HEK293 (cell line): ENCODE results near the gene POT1.
A peak's percentile ranks its signal among the peaks of the same experiment; 100 is the strongest.

Experiments
- CTCF ChIA-PET: fragments of 350-600 bp; formaldehyde crosslinking; extraction: SDS; loops from one replicate; lab custom pipeline; 2021; ENCODE audit warnings: antibody characterized with exemption; lab: Yijun Ruan, JAX
- POLR2A ChIA-PET: fragments of 300-600 bp; formaldehyde crosslinking; extraction: SDS; loops from one replicate; lab custom pipeline; 2020; ENCODE audit warnings: antibody characterized with exemption, inconsistent platforms; lab: Yijun Ruan, JAX
- H3K27ac ChIP-seq: fragments of 200-500 bp; sonication (Bioruptor generic); 2 replicates; pipeline ENCODE4 v1.5.1; 2014; ENCODE audit warnings: low read depth, low read length, control low read depth, inconsistent platforms; ENCODE audit errors: extremely low read depth
- H3K36me3 ChIP-seq, 2 experiments: fragments of 200-500 bp in 1 of 2; sonication (Bioruptor generic) in 1 of 2; 1 replicate in 1 of 2; 2 replicates in 1 of 2; pipeline ENCODE4 v1.5.1; 2014 to 2017; ENCODE audit warnings: inconsistent platforms in 2 of 2, low read length in 2 of 2; ENCODE audit not compliant: control insufficient read depth in 2 of 2, insufficient read depth in 1 of 2
- H3K4me1 ChIP-seq: fragments of 200-500 bp; sonication (Bioruptor generic); 2 replicates; pipeline ENCODE4 v1.5.1; 2014; ENCODE audit warnings: mild to moderate bottlenecking, low read length, inconsistent platforms; ENCODE audit not compliant: control insufficient read depth, insufficient read depth
- H3K4me3 ChIP-seq: 2 replicates; pipeline ENCODE4 v1.5.1; 2011; ENCODE audit warnings: low read depth, mild to moderate bottlenecking, control low read depth, low read length, moderate library complexity
- H3K9me3 ChIP-seq: fragments of 200-500 bp; sonication (Bioruptor generic); 2 replicates; pipeline ENCODE4 v1.5.1; 2014; ENCODE audit warnings: low read depth, low read length, inconsistent platforms; ENCODE audit not compliant: control insufficient read depth, insufficient read depth
- BCL11A ChIP-seq: fragments of 450-650 bp; formaldehyde crosslinking; IDR thresholded peaks from 2 replicates; pipeline ENCODE4 v1.5.1; 2016; ENCODE audit warnings: low read depth, missing biosample characterization, missing genetic modification characterization
- EGR2 ChIP-seq: fragments of 450-650 bp; formaldehyde crosslinking; IDR thresholded peaks from 2 replicates; pipeline ENCODE4 v1.5.1; 2016; ENCODE audit warnings: low read depth, missing biosample characterization, missing genetic modification characterization
- GLIS1 ChIP-seq: fragments of 450-650 bp; formaldehyde crosslinking; IDR thresholded peaks from 2 replicates; pipeline ENCODE4 v1.5.1; 2016; ENCODE audit warnings: missing biosample characterization, missing genetic modification characterization
- HOXC10 ChIP-seq: sonication (generic); formaldehyde crosslinking; IDR thresholded peaks from 2 replicates; pipeline ENCODE4 v1.8.1; 2023; ENCODE audit warnings: mild to moderate bottlenecking, missing genetic modification reagents
- MYNN ChIP-seq: fragments of 450-650 bp; formaldehyde crosslinking; IDR thresholded peaks from 2 replicates; pipeline ENCODE4 v1.5.1; 2016; ENCODE audit warnings: missing biosample characterization, missing genetic modification characterization, borderline replicate concordance
- PRDM4 ChIP-seq: fragments of 450-650 bp; formaldehyde crosslinking; IDR thresholded peaks from 2 replicates; pipeline ENCODE4 v1.5.1; 2017; ENCODE audit warnings: missing biosample characterization, missing genetic modification characterization
- SCRT1 ChIP-seq: fragments of 450-650 bp; formaldehyde crosslinking; IDR thresholded peaks from 2 replicates; pipeline ENCODE4 v1.5.1; 2016; ENCODE audit warnings: missing biosample characterization, missing genetic modification characterization, borderline replicate concordance
- SETDB1 ChIP-seq: IDR thresholded peaks from one replicate; pipeline ENCODE4 v1.6.1; 2017; ENCODE audit warnings: mild to moderate bottlenecking, low read length, moderate library complexity, mixed read lengths; ENCODE audit not compliant: insufficient read length
- ZBTB6 ChIP-seq: fragments of 450-650 bp; formaldehyde crosslinking; IDR thresholded peaks from 2 replicates; pipeline ENCODE4 v1.5.1; 2017; ENCODE audit warnings: missing biosample characterization, missing genetic modification characterization
- ZBTB8A ChIP-seq: fragments of 450-650 bp; formaldehyde crosslinking; IDR thresholded peaks from 2 replicates; pipeline ENCODE4 v1.5.1; 2016; ENCODE audit warnings: missing biosample characterization, missing genetic modification characterization
- ZFP41 ChIP-seq: fragments of 450-650 bp; formaldehyde crosslinking; IDR thresholded peaks from 2 replicates; pipeline ENCODE4 v1.5.1; 2016; ENCODE audit warnings: missing biosample characterization, missing genetic modification characterization, borderline replicate concordance
- ZNF140 ChIP-seq: fragments of 450-650 bp; formaldehyde crosslinking; IDR thresholded peaks from 2 replicates; pipeline ENCODE4 v1.5.1; 2016; ENCODE audit warnings: missing biosample characterization, missing genetic modification characterization
- ZNF292 ChIP-seq: fragments of 450-650 bp; formaldehyde crosslinking; IDR thresholded peaks from 2 replicates; pipeline ENCODE4 v1.5.1; 2016; ENCODE audit warnings: low read depth, missing biosample characterization, missing genetic modification characterization, borderline replicate concordance
- ZNF416 ChIP-seq: fragments of 450-650 bp; formaldehyde crosslinking; IDR thresholded peaks from 2 replicates; pipeline ENCODE4 v1.5.1; 2016; ENCODE audit warnings: missing biosample characterization, missing genetic modification characterization
- ZNF423 ChIP-seq: fragments of 450-650 bp; formaldehyde crosslinking; IDR thresholded peaks from 2 replicates; pipeline ENCODE4 v1.5.1; 2016; ENCODE audit warnings: missing biosample characterization, missing genetic modification characterization
- ZNF560 ChIP-seq: fragments of 450-650 bp; formaldehyde crosslinking; IDR thresholded peaks from 2 replicates; pipeline ENCODE4 v1.5.1; 2017; ENCODE audit warnings: missing biosample characterization, missing genetic modification characterization, borderline replicate concordance
- ZNF596 ChIP-seq: fragments of 450-650 bp; IDR thresholded peaks from 2 replicates; pipeline ENCODE4 v1.5.0; 2018; ENCODE audit warnings: missing biosample characterization, mild to moderate bottlenecking, missing genetic modification characterization, moderate library complexity
- TF ChIP-seq, protein P1 (sequence below): fragments of 450-650 bp; formaldehyde crosslinking; IDR thresholded peaks from 2 replicates; pipeline ENCODE4 v1.5.1; 2017; ENCODE audit warnings: missing biosample characterization, missing genetic modification characterization
- TF ChIP-seq, protein P2 (sequence below): fragments of 450-650 bp; formaldehyde crosslinking; IDR thresholded peaks from 2 replicates; pipeline ENCODE4 v1.5.1; 2016; ENCODE audit warnings: missing biosample characterization, missing genetic modification characterization
- TF ChIP-seq, protein P3 (sequence below): fragments of 450-650 bp; IDR thresholded peaks from 2 replicates; pipeline ENCODE4 v1.5.1; 2018; ENCODE audit warnings: missing biosample characterization, mild to moderate bottlenecking, missing genetic modification characterization

POT1 gene

DNA sequence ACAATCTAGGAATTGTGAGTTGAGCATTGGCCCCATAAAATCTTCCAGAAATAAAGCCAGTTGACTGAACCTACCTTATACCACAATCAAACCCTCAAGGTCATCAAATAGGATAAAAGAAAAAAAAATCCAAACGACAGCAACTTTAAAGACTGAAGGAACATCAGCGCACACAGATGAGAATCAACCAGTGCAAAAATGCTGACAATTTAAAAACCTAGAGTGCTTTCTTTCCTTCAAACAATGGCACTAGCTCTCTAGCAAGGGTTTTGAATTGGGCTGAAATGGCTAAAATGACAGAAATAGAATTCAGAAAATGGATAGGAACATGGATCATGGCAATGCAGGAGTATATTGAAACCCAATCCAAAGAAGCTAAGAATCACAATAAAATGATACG lies 16.1 kb upstream of the POT1 start:
- no peaks in the 10 kb centered on the region for H3K4me1 ChIP-seq
- H3K4me3 ChIP-seq = no peak overlapping the region
- ChIA-PET POLR2A (no interaction called here), CTCF (no interaction called here)
- TF ChIP-seq ZNF292 (tag by site-specific recombination) = no peak
- TF ChIP-seq, protein P1, sequence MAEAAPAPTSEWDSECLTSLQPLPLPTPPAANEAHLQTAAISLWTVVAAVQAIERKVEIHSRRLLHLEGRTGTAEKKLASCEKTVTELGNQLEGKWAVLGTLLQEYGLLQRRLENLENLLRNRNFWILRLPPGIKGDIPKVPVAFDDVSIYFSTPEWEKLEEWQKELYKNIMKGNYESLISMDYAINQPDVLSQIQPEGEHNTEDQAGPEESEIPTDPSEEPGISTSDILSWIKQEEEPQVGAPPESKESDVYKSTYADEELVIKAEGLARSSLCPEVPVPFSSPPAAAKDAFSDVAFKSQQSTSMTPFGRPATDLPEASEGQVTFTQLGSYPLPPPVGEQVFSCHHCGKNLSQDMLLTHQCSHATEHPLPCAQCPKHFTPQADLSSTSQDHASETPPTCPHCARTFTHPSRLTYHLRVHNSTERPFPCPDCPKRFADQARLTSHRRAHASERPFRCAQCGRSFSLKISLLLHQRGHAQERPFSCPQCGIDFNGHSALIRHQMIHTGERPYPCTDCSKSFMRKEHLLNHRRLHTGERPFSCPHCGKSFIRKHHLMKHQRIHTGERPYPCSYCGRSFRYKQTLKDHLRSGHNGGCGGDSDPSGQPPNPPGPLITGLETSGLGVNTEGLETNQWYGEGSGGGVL (tag by site-specific recombination) = no peak
- TF ChIP-seq ZNF560 (tag by site-specific recombination) = no peak
- no peak for TF ChIP-seq ZBTB8A
- no peak for TF ChIP-seq MYNN
- no peak for TF ChIP-seq PRDM4 (tag by site-specific recombination)
- TF ChIP-seq ZNF416 = no peak
- TF ChIP-seq, protein P2, sequence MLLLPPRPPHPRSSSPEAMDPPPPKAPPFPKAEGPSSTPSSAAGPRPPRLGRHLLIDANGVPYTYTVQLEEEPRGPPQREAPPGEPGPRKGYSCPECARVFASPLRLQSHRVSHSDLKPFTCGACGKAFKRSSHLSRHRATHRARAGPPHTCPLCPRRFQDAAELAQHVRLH (tag by site-specific recombination) = no peak
- TF ChIP-seq EGR2 = no peak
- no peak for TF ChIP-seq ZNF596 (tag by site-specific recombination)
- TF ChIP-seq SCRT1 (tag by site-specific recombination) = no peak
- TF ChIP-seq, protein P3, sequence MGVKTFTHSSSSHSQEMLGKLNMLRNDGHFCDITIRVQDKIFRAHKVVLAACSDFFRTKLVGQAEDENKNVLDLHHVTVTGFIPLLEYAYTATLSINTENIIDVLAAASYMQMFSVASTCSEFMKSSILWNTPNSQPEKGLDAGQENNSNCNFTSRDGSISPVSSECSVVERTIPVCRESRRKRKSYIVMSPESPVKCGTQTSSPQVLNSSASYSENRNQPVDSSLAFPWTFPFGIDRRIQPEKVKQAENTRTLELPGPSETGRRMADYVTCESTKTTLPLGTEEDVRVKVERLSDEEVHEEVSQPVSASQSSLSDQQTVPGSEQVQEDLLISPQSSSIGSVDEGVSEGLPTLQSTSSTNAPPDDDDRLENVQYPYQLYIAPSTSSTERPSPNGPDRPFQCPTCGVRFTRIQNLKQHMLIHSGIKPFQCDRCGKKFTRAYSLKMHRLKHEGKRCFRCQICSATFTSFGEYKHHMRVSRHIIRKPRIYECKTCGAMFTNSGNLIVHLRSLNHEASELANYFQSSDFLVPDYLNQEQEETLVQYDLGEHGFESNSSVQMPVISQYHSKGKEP (tag by site-specific recombination) = no peak
- H3K9me3 ChIP-seq = no peaks in the 10 kb centered on the region
- no peak overlapping the region for H3K27ac ChIP-seq
- H3K36me3 ChIP-seq = no peaks in the 10 kb centered on the region

DNA sequence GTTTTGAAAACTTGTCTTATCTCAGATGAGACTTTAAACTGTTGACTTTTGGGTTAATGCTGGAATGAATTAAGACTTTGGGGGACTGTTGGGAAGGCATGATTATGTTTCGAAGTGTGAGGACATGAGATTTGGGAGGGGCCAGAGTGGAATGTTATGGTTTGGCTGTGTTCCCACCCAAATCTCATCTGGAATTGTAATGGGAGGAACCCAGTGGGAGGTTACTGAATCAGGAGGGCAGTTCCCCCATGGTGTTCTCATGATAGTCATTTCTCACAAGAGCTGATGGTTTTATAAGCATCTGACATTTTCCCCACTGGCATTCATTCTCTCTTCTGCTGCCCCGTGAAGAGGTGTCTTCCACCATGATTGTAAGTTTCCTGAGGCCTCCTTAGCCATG lies 13.8 kb upstream of the POT1 start:
- H3K27ac ChIP-seq = no peak overlapping the region
- no peaks in the 10 kb centered on the region for H3K4me1 ChIP-seq
- POLR2A ChIA-PET = no interaction called here
- no peak overlapping the region for H3K4me3 ChIP-seq
- H3K36me3 ChIP-seq = no peaks in the 10 kb centered on the region
- H3K9me3 ChIP-seq = no peaks in the 10 kb centered on the region
- CTCF ChIA-PET = no interaction called here
- peak; percentile 16; the same call in 1 of the 2 replicates for TF ChIP-seq GLIS1 (tag by site-specific recombination)
- TF ChIP-seq ZFP41 = no peak
- TF ChIP-seq ZNF423 (tag by site-specific recombination) = no peak

DNA sequence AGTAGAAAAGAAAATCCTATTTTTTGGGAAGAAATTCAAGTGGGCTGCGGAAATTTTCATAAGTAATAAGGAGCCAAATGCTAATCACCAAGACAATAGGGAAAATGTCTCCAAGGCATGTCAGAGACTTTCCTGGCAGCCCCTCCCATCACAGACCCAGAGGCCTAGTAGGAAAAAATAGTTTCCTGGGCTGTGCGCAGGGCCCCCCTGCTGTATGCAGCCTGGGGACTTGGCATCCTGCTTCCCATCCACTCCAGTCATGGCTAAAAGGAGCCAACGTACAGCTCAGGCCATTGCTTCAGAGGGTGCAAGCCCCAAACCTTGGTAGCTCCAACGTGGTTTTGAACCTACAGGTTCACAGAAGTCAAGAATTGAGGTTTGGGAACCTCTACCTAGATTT lies 12.8 kb upstream of the POT1 start:
- POLR2A ChIA-PET = no interaction called here
- Histone ChIP-seq H3K36me3 (no peaks in the 10 kb centered on the region), H3K27ac (no peak overlapping the region), H3K4me3 (no peak overlapping the region), H3K9me3 (no peaks in the 10 kb centered on the region), H3K4me1 (no peaks in the 10 kb centered on the region)
- CTCF ChIA-PET = no interaction called here
- TF ChIP-seq ZNF560 (tag by site-specific recombination) (no peak), SETDB1 (no peak), ZNF140 (tag by site-specific recombination) (no peak), ZBTB6 (tag by site-specific recombination) (no peak), PRDM4 (tag by site-specific recombination) (no peak), HOXC10 (CRISPR knock-in tag) (no peak), BCL11A (tag by site-specific recombination) (no peak)
